ENCODE measurements around the gene SUMF1.

The SUMF1 gene

GRCh38 chr3:4426782-4427344, 40.2 kb downstream of the SUMF1 start:
- Histone ChIP-seq H2AFZ (ENCODE audit: insufficient read depth, low read length, poor library complexity) (no peak overlapping the region), H4K12ac (ENCODE audit: low read depth, low read length) (no peak overlapping the region), H3K36me3 (ENCODE audit: control insufficient read depth in 1 of 2, insufficient read depth in 2 of 2, low read length in 2 of 2) (no peaks in the 10 kb centered on the region), H2BK120ac (ENCODE audit: insufficient read depth, low read length, poor library complexity) (no peak overlapping the region), H3K18ac (ENCODE audit: low read length) (no peak overlapping the region), H3K14ac (ENCODE audit: low read length) (no peak overlapping the region), H4K8ac (ENCODE audit: low read depth, low read length) (no peak overlapping the region), H3K4ac (ENCODE audit: low read depth, low read length) (no peak overlapping the region), H2BK12ac (ENCODE audit: low read length) (no peak overlapping the region), H3K79me2 (ENCODE audit: control insufficient read depth, insufficient read depth, low read length, poor library complexity) (no peaks in the 10 kb centered on the region), H3K4me3 (ENCODE audit: low read depth, low read length) (no peak overlapping the region), H3K4me2 (ENCODE audit: low read length) (no peak overlapping the region), H3K79me1 (ENCODE audit: low read length) (no peaks in the 10 kb centered on the region), H3K9me3 (ENCODE audit: insufficient read depth, low read depth, low read length) (no peaks in the 10 kb centered on the region), H3K27me3 (ENCODE audit: insufficient read depth, low read length) (no peaks in the 10 kb centered on the region), H2AK5ac (ENCODE audit: low read length) (no peak overlapping the region), H3K4me1 (ENCODE audit: control insufficient read depth in 1 of 2, insufficient read depth in 2 of 2, low read length in 2 of 2) (peaks cover 0 to 3% of the 10 kb centered on the region in 2 experiments), H2BK5ac (ENCODE audit: low read depth, low read length, poor library complexity) (no peak overlapping the region), H3K27ac (ENCODE audit: low read depth, low read length) (no peak overlapping the region), H3K23ac (ENCODE audit: low read length) (no peak overlapping the region), H4K91ac (ENCODE audit: low read depth, low read length) (no peak overlapping the region), H3K9ac (ENCODE audit: low read length) (no peak overlapping the region)
- no CpG with 5 or more reads among the region's 4 CpGs for WGBS (ENCODE audit: extremely low coverage, insufficient coverage, insufficient read length)
- peak in 1 of 2 donors; percentile 43 for DNase-seq

- no peaks in the 10 kb centered on the region for H3K79me2 ChIP-seq (ENCODE audit: control insufficient read depth, insufficient read depth, low read length, poor library complexity)
- no peak overlapping the region for H4K8ac ChIP-seq (ENCODE audit: low read depth, low read length)
- no peak overlapping the region for H4K12ac ChIP-seq (ENCODE audit: low read depth, low read length)
- H3K9ac ChIP-seq (ENCODE audit: low read length), result no peak overlapping the region
- H3K9me3 ChIP-seq (ENCODE audit: insufficient read depth, low read depth, low read length), result no peaks in the 10 kb centered on the region
- H2BK5ac ChIP-seq (ENCODE audit: low read depth, low read length, poor library complexity), result no peak overlapping the region
- no peak overlapping the region for H3K14ac ChIP-seq (ENCODE audit: low read length)
- no peak overlapping the region for H3K27ac ChIP-seq (ENCODE audit: low read depth, low read length)
- H3K4me2 ChIP-seq (ENCODE audit: low read length), result no peak overlapping the region
- H2AFZ ChIP-seq (ENCODE audit: insufficient read depth, low read length, poor library complexity), result no peak overlapping the region
- no peak overlapping the region for H3K18ac ChIP-seq (ENCODE audit: low read length)
- H3K23ac ChIP-seq (ENCODE audit: low read length), result no peak overlapping the region
- no peak overlapping the region for H4K91ac ChIP-seq (ENCODE audit: low read depth, low read length)
- no peak overlapping the region for H2AK5ac ChIP-seq (ENCODE audit: low read length)
- H3K4me3 ChIP-seq (ENCODE audit: low read depth, low read length), result no peak overlapping the region
- H3K36me3 ChIP-seq (ENCODE audit: control insufficient read depth in 1 of 2, insufficient read depth in 2 of 2, low read length in 2 of 2), result no peaks in the 10 kb centered on the region
- H3K4me1 ChIP-seq (ENCODE audit: control insufficient read depth in 1 of 2, insufficient read depth in 2 of 2, low read length in 2 of 2), result peaks cover 0 to 3% of the 10 kb centered on the region in 2 experiments
- H2BK12ac ChIP-seq (ENCODE audit: low read length), result no peak overlapping the region
- no peaks in the 10 kb centered on the region for H3K79me1 ChIP-seq (ENCODE audit: low read length)
- H2BK120ac ChIP-seq (ENCODE audit: insufficient read depth, low read length, poor library complexity), result no peak overlapping the region
- no peak overlapping the region for H3K4ac ChIP-seq (ENCODE audit: low read depth, low read length)
- peak in 1 of 2 donors; percentile 25 for DNase-seq
- H3K27me3 ChIP-seq (ENCODE audit: insufficient read depth, low read length), result no peaks in the 10 kb centered on the region
- no CpG with 5 or more reads among the region's 3 CpGs for WGBS (ENCODE audit: extremely low coverage, insufficient coverage, insufficient read length)
These were observed 40.7 kb downstream of the SUMF1 start for GRCh38 chr3:4426261-4426781.

- no peak overlapping the region for H2AFZ ChIP-seq (ENCODE audit: insufficient read depth, low read length, poor library complexity)
- H3K4me3 ChIP-seq (ENCODE audit: low read depth, low read length), result no peak overlapping the region
- no peak overlapping the region for H4K91ac ChIP-seq (ENCODE audit: low read depth, low read length)
- WGBS (ENCODE audit: extremely low coverage, insufficient coverage, insufficient read length), result no CpG with 5 or more reads among the region's 4 CpGs
- no peak overlapping the region for H3K27ac ChIP-seq (ENCODE audit: low read depth, low read length)
- no peak overlapping the region for H2BK12ac ChIP-seq (ENCODE audit: low read length)
- H3K14ac ChIP-seq (ENCODE audit: low read length), result no peak overlapping the region
- H3K36me3 ChIP-seq (ENCODE audit: control insufficient read depth in 1 of 2, insufficient read depth in 2 of 2, low read length in 2 of 2), result no peaks in the 10 kb centered on the region
- H3K4me2 ChIP-seq (ENCODE audit: low read length), result no peak overlapping the region
- H3K4ac ChIP-seq (ENCODE audit: low read depth, low read length), result no peak overlapping the region
- H3K79me1 ChIP-seq (ENCODE audit: low read length), result no peaks in the 10 kb centered on the region
- H3K27me3 ChIP-seq (ENCODE audit: insufficient read depth, low read length), result no peaks in the 10 kb centered on the region
- no peak overlapping the region for H4K12ac ChIP-seq (ENCODE audit: low read depth, low read length)
- H4K8ac ChIP-seq (ENCODE audit: low read depth, low read length), result no peak overlapping the region
- DNase-seq, result no peak
- H3K23ac ChIP-seq (ENCODE audit: low read length), result no peak overlapping the region
- H3K9me3 ChIP-seq (ENCODE audit: insufficient read depth, low read depth, low read length), result no peaks in the 10 kb centered on the region
- H3K79me2 ChIP-seq (ENCODE audit: control insufficient read depth, insufficient read depth, low read length, poor library complexity), result no peaks in the 10 kb centered on the region
- no peak overlapping the region for H2BK5ac ChIP-seq (ENCODE audit: low read depth, low read length, poor library complexity)
- no peak overlapping the region for H2BK120ac ChIP-seq (ENCODE audit: insufficient read depth, low read length, poor library complexity)
- no peak overlapping the region for H2AK5ac ChIP-seq (ENCODE audit: low read length)
- H3K4me1 ChIP-seq (ENCODE audit: control insufficient read depth in 1 of 2, insufficient read depth in 2 of 2, low read length in 2 of 2), result peaks cover 0 to 3% of the 10 kb centered on the region in 2 experiments
- H3K18ac ChIP-seq (ENCODE audit: low read length), result no peak overlapping the region
- no peak overlapping the region for H3K9ac ChIP-seq (ENCODE audit: low read length)
These were observed 41.4 kb downstream of the SUMF1 start for GRCh38 chr3:4425707-4426106.

DNA sequence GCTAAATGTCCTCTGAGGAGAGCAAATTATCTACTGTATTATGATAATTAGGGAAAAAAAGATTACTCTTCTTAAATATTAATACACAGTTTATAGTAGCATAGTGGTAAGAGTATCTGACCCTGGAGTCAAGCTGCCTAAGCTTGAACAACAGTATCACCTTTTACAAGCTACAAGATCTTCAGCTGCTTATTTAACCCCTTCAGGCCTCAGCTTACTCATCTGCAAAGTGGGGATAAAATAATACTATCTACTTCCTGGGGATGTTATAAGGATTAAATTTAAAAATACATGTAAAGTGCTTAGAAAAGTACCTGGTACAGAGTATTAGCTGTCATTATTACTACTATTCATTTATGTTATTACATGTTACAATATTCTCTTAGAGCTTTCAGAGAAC, 42.0 kb downstream of the SUMF1 start:
- Histone ChIP-seq H4K12ac (ENCODE audit: low read depth, low read length) (no peak overlapping the region), H3K4ac (ENCODE audit: low read depth, low read length) (no peak overlapping the region), H2AK5ac (ENCODE audit: low read length) (no peak overlapping the region), H3K9me3 (ENCODE audit: insufficient read depth, low read depth, low read length) (no peaks in the 10 kb centered on the region), H2BK5ac (ENCODE audit: low read depth, low read length, poor library complexity) (no peak overlapping the region), H3K36me3 (ENCODE audit: control insufficient read depth in 1 of 2, insufficient read depth in 2 of 2, low read length in 2 of 2) (no peaks in the 10 kb centered on the region), H3K4me3 (ENCODE audit: low read depth, low read length) (no peak overlapping the region), H3K4me2 (ENCODE audit: low read length) (no peak overlapping the region), H4K8ac (ENCODE audit: low read depth, low read length) (no peak overlapping the region), H3K18ac (ENCODE audit: low read length) (no peak overlapping the region), H4K91ac (ENCODE audit: low read depth, low read length) (no peak overlapping the region), H3K14ac (ENCODE audit: low read length) (no peak overlapping the region), H3K79me1 (ENCODE audit: low read length) (no peaks in the 10 kb centered on the region), H3K27ac (ENCODE audit: low read depth, low read length) (no peak overlapping the region), H3K9ac (ENCODE audit: low read length) (no peak overlapping the region), H2AFZ (ENCODE audit: insufficient read depth, low read length, poor library complexity) (no peak overlapping the region), H2BK12ac (ENCODE audit: low read length) (no peak overlapping the region), H3K4me1 (ENCODE audit: control insufficient read depth in 1 of 2, insufficient read depth in 2 of 2, low read length in 2 of 2) (peaks cover 0 to 3% of the 10 kb centered on the region in 2 experiments), H3K27me3 (ENCODE audit: insufficient read depth, low read length) (no peaks in the 10 kb centered on the region), H3K23ac (ENCODE audit: low read length) (no peak overlapping the region), H2BK120ac (ENCODE audit: insufficient read depth, low read length, poor library complexity) (no peak overlapping the region), H3K79me2 (ENCODE audit: control insufficient read depth, insufficient read depth, low read length, poor library complexity) (no peaks in the 10 kb centered on the region)
- no peak for DNase-seq

All from trophoblast cell (in vitro differentiated cells and primary cell).